ENCODE measurements around the gene ZAR1L. TPM values are rescaled to one million over a fixed set of nuclear protein-coding genes. Genes with fewer than 3 reads are reported as not detected.

Gene ZAR1L
- total and polyA plus RNA-seq, 4 donors: not detected

DNA sequence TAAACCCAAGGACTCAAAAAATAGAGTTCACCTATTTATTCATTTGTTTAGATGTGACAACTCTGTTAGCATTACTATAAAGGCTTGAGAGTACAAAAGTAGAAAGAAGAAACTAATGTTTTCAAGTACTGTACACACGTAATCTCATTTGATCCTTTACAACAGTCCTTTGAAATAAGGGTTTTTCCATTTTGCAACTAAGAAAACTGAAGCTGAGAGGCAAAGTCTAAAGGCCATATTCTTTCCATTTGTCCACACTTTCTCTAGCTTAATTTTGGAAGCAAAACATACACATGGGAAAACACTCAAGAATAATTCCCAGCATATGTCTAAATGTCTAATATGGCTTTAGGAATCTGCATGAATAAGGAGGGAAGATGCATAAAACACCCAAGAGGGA is 34.1 kb downstream of the ZAR1L start:
- Histone ChIP-seq H3K9me3 (ENCODE audit: control insufficient read depth, insufficient read depth, low read length) (no peaks in the 10 kb centered on the region), H3K36me3 (ENCODE audit: control insufficient read depth, insufficient read depth, low read length) (peaks cover 18% of the 10 kb centered on the region), H3K27me3 (ENCODE audit: control insufficient read depth, insufficient read depth, low read length) (no peaks in the 10 kb centered on the region), H3K4me1 (ENCODE audit: control insufficient read depth, insufficient read depth, low read length) (no peaks in the 10 kb centered on the region), H3K27ac (ENCODE audit: low read depth, low read length) (no peak overlapping the region), H3K4me3 (ENCODE audit: low read depth, low read length) (no peak overlapping the region)
- no peak for DNase-seq (ENCODE audit: low read depth in 4 of 6, low spot score in 6 of 6)
- no CpG with 5 or more reads among the region's 1 CpG for WGBS (ENCODE audit: insufficient coverage)

DNA sequence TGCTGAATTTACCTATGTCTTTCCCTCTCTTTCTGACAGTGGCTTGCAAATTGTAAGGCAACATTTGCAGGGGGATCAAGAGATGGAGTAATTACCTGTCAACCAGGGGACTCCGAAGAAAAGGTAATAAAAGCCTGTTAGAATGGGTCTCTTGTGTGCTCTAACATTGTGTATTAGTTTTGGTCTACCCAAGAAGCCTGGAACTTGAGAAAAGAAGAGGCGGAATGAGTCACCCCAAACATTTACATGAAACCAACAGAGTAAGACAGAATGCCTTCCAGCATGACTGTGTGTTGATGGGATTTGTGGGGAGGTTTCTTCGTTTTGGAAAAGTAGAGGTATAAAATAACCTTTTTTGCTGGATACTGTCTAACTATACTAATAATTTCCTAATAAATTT is 36.7 kb downstream of the ZAR1L start:
- no CpG with 5 or more reads among the region's 3 CpGs for WGBS (ENCODE audit: insufficient coverage)
- DNase-seq (ENCODE audit: low read depth in 4 of 6, low spot score in 6 of 6): peak in 1 of 6 donors; percentile 76
- Histone ChIP-seq H3K4me3 (ENCODE audit: low read depth, low read length) (no peak overlapping the region), H3K9me3 (ENCODE audit: control insufficient read depth, insufficient read depth, low read length) (no peaks in the 10 kb centered on the region), H3K4me1 (ENCODE audit: control insufficient read depth, insufficient read depth, low read length) (no peaks in the 10 kb centered on the region), H3K36me3 (ENCODE audit: control insufficient read depth, insufficient read depth, low read length) (peaks cover 30% of the 10 kb centered on the region), H3K27ac (ENCODE audit: low read depth, low read length) (no peak overlapping the region), H3K27me3 (ENCODE audit: control insufficient read depth, insufficient read depth, low read length) (no peaks in the 10 kb centered on the region)

DNA sequence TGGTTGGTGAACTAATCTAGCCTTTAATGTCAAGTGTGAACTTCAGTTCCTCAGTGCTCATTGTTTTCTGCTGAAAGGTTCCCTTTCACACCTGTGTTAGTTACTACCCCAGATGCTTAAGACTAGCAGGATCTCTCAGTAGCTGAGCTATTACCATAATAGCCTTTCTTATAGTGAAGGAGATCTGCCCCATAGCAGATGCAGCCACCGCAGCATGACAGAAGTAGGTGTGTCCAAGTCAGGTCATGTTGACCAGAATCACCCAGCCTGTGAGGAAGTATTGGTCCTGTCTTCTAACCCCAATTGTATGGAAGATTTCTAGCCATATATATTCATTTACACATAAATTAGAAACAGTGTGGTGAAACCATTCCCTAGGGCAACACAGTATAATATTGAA is 37.3 kb downstream of the ZAR1L start:
- Histone ChIP-seq H3K27me3 (ENCODE audit: control insufficient read depth, insufficient read depth, low read length) (no peaks in the 10 kb centered on the region), H3K36me3 (ENCODE audit: control insufficient read depth, insufficient read depth, low read length) (peaks cover 29% of the 10 kb centered on the region), H3K4me3 (ENCODE audit: low read depth, low read length) (no peak overlapping the region), H3K4me1 (ENCODE audit: control insufficient read depth, insufficient read depth, low read length) (no peaks in the 10 kb centered on the region), H3K9me3 (ENCODE audit: control insufficient read depth, insufficient read depth, low read length) (no peaks in the 10 kb centered on the region), H3K27ac (ENCODE audit: low read depth, low read length) (no peak overlapping the region)
- WGBS (ENCODE audit: insufficient coverage): no CpG with 5 or more reads among the region's 1 CpG
- DNase-seq (ENCODE audit: low read depth in 4 of 6, low spot score in 6 of 6): no peak

DNA sequence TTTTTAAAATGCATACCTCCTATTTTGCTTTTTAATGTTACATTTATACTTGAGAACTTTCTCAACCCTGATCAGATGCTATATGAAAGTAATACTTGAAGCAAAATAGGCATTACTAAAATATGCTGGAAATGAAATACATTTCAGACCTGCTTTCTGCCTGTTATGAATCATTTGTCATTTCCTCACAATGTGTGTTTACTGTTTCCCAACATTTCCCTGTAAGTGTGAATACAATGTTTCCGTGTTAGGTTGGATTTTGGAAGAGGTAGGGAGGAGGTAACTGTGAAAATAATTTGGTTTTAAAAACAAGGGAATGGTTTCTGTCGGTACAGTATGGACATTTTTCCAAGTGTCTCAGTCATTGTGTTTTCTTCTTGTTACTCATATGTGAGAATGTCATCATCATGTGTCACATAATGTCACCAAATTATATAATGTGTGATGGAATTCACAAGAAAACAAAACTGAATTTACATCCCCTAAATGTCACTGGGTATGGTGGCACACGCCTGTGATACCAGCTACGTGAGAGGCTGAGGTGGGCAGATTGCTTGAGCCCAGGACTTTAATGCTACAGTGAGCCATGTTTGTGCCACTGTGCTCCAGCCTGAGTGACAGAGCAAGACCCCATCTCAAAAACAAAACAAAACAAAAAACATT is 43.0 kb downstream of the ZAR1L start:
- WGBS (ENCODE audit: insufficient coverage): no CpG with 5 or more reads among the region's 4 CpGs
- no peak for DNase-seq (ENCODE audit: low read depth in 4 of 6, low spot score in 6 of 6)
- Histone ChIP-seq H3K4me1 (ENCODE audit: control insufficient read depth, insufficient read depth, low read length) (no peaks in the 10 kb centered on the region), H3K36me3 (ENCODE audit: control insufficient read depth, insufficient read depth, low read length) (peaks cover 38% of the 10 kb centered on the region), H3K27ac (ENCODE audit: low read depth, low read length) (no peak overlapping the region), H3K9me3 (ENCODE audit: control insufficient read depth, insufficient read depth, low read length) (no peaks in the 10 kb centered on the region), H3K4me3 (ENCODE audit: low read depth, low read length) (no peak overlapping the region), H3K27me3 (ENCODE audit: control insufficient read depth, insufficient read depth, low read length) (no peaks in the 10 kb centered on the region)

DNA sequence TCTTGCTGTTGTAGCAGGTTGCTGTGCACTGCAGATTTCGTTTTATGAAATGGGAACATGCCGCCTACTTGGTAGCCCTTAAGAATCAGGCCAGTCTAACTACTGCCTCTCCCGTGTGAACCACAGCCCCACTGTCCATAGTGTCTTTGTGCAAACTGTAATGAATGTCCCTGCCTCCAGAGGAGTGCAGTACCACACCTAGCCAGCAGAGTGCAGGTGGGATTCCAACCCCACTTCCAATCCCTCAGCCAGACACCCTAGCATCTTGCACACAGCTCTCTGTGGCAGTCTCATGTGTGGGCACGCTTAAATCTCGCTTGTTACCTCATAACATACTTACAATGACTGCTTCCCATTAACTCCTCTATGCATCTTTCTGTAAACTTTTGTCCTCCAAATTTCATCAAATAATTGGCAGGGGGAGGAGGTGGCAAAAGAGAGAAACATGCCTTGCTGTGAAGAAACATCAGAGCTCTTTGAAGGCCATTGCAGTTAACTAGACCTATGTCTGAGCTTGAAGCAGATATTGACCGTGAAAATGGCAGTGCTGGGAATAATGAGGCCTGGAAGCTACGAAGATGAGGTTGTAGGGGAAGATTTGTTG is 47.2 kb downstream of the ZAR1L start:
- Histone ChIP-seq H3K36me3 (ENCODE audit: control insufficient read depth, insufficient read depth, low read length) (peaks cover 43% of the 10 kb centered on the region), H3K27ac (ENCODE audit: low read depth, low read length) (no peak overlapping the region), H3K27me3 (ENCODE audit: control insufficient read depth, insufficient read depth, low read length) (no peaks in the 10 kb centered on the region), H3K9me3 (ENCODE audit: control insufficient read depth, insufficient read depth, low read length) (no peaks in the 10 kb centered on the region), H3K4me1 (ENCODE audit: control insufficient read depth, insufficient read depth, low read length) (no peaks in the 10 kb centered on the region), H3K4me3 (ENCODE audit: low read depth, low read length) (no peak overlapping the region)
- 55% methylated on average over 4 of the region's 7 CpGs for WGBS (ENCODE audit: insufficient coverage)
- DNase-seq (ENCODE audit: low read depth in 4 of 6, low spot score in 6 of 6): peak in 1 of 6 donors; percentile 23

DNA sequence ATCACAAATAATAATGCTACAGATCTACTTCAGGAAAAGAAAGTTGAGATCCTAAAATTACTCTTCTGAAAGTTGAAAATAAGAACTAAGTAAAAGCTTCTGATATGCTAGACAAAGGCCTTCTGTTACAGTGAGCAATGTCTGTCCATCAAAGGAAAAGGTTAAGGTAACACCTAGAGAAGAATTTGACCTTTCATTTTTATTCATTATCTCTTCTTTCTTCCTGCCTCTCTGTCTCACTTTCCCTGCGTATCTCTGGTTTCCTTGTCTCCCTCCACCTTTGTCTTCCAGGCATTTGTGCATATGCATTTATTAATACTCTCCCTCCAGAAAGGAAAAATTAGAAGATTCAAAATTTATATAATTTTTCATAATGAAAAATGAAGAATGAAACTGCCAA is 49.0 kb downstream of the ZAR1L start:
- Histone ChIP-seq H3K4me1 (ENCODE audit: control insufficient read depth, insufficient read depth, low read length) (no peaks in the 10 kb centered on the region), H3K27ac (ENCODE audit: low read depth, low read length) (no peak overlapping the region), H3K4me3 (ENCODE audit: low read depth, low read length) (no peak overlapping the region), H3K36me3 (ENCODE audit: control insufficient read depth, insufficient read depth, low read length) (peaks cover 35% of the 10 kb centered on the region), H3K9me3 (ENCODE audit: control insufficient read depth, insufficient read depth, low read length) (no peaks in the 10 kb centered on the region), H3K27me3 (ENCODE audit: control insufficient read depth, insufficient read depth, low read length) (no peaks in the 10 kb centered on the region)
- no peak for DNase-seq (ENCODE audit: low read depth in 4 of 6, low spot score in 6 of 6)
- no CpG with 5 or more reads among the region's 1 CpG for WGBS (ENCODE audit: insufficient coverage)

DNA sequence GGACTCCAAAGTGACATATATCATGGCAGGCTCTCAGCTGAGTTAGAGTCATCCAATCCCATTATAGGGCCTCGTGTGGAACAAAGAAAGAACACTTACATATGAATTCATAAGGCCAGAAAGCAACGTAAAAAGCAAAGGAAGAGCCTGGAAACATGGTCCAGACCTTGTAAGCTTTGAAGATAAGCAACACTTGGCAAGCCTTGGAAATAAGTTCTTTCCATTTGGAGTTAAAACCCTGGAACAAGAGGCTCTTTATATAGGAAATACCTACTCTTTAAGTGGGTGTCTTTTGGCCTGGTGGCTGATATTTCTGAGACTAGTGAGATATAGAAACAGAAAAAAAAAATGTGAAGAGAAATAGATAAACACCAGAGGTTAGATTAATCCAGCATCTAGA is 49.4 kb downstream of the ZAR1L start:
- Histone ChIP-seq H3K27ac (ENCODE audit: low read depth, low read length) (no peak overlapping the region), H3K4me3 (ENCODE audit: low read depth, low read length) (no peak overlapping the region), H3K36me3 (ENCODE audit: control insufficient read depth, insufficient read depth, low read length) (peaks cover 31% of the 10 kb centered on the region), H3K9me3 (ENCODE audit: control insufficient read depth, insufficient read depth, low read length) (no peaks in the 10 kb centered on the region), H3K27me3 (ENCODE audit: control insufficient read depth, insufficient read depth, low read length) (no peaks in the 10 kb centered on the region), H3K4me1 (ENCODE audit: control insufficient read depth, insufficient read depth, low read length) (no peaks in the 10 kb centered on the region)
- no CpG with 5 or more reads among the region's 2 CpGs for WGBS (ENCODE audit: insufficient coverage)
- DNase-seq (ENCODE audit: low read depth in 4 of 6, low spot score in 6 of 6): no peak

DNA sequence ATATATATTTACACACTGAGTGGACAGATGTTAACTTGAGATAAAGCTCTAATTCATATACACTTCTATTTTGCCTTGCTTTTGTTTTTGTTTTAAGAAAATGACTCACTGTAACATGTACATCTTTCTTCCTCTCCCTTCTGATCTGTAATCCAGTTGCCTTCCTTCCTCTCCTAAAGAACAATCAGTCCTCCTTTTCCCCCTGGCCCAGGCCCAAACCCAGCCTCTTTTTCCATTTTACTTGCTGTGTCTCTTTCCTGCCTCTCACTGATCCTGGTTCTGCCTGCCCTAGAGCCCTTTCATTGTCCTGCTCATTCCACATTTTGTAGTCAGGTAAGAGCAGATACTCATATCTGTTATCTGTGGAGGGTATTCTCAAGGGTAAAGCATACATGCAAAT is 50.8 kb downstream of the ZAR1L start:
- Histone ChIP-seq H3K27me3 (ENCODE audit: control insufficient read depth, insufficient read depth, low read length) (no peaks in the 10 kb centered on the region), H3K9me3 (ENCODE audit: control insufficient read depth, insufficient read depth, low read length) (no peaks in the 10 kb centered on the region), H3K27ac (ENCODE audit: low read depth, low read length) (no peak overlapping the region), H3K36me3 (ENCODE audit: control insufficient read depth, insufficient read depth, low read length) (peaks cover 27% of the 10 kb centered on the region), H3K4me1 (ENCODE audit: control insufficient read depth, insufficient read depth, low read length) (no peaks in the 10 kb centered on the region), H3K4me3 (ENCODE audit: low read depth, low read length) (no peak overlapping the region)
- peak in 1 of 6 donors; percentile 34 for DNase-seq (ENCODE audit: low read depth in 4 of 6, low spot score in 6 of 6)

DNA sequence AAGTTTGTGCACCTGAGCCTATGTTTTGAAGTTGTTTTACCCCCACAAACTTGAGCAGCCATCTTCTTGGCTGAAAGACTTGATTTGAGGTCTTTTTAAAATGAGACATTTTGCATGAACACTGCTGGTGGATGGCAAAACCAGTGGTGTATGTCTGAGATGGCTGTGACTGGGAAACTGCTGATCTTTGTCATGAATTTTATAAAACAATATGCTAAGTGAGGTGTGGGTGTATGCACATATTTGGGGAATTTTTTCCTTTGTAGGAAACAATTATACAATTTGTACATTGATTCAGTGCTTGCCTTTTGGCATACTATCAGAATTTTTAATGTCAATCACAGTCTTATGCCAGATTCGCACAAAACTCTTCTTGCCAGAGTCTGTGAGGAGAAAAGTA is 52.5 kb downstream of the ZAR1L start:
- Histone ChIP-seq H3K27me3 (ENCODE audit: control insufficient read depth, insufficient read depth, low read length) (no peaks in the 10 kb centered on the region), H3K36me3 (ENCODE audit: control insufficient read depth, insufficient read depth, low read length) (peaks cover 23% of the 10 kb centered on the region), H3K27ac (ENCODE audit: low read depth, low read length) (peak overlapping the region; percentile 16), H3K4me1 (ENCODE audit: control insufficient read depth, insufficient read depth, low read length) (no peaks in the 10 kb centered on the region), H3K4me3 (ENCODE audit: low read depth, low read length) (no peak overlapping the region), H3K9me3 (ENCODE audit: control insufficient read depth, insufficient read depth, low read length) (no peaks in the 10 kb centered on the region)
- WGBS (ENCODE audit: insufficient coverage): no CpG with 5 or more reads among the region's 1 CpG
- DNase-seq (ENCODE audit: low read depth in 4 of 6, low spot score in 6 of 6): no peak

DNA sequence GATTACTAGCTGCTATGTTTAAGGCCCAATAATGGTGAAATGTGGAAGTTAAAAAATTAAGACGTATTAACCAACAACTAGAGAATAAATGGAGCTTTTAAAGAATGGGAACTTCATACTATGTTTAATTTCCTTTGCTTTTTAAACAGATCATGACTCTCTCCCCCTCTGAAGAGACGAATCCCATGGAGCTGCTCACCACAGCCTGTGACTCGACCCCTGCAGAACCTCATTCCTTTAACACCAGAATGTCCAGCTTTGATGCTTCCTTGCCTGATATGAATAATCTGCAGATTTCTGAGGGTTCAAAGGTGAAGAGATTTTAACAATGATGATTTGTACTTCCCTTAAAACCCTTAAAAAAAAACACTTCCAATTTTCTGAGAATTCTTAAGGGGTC is 53.0 kb downstream of the ZAR1L start:
- Histone ChIP-seq H3K27ac (ENCODE audit: low read depth, low read length) (peak overlapping the region; percentile 16), H3K4me3 (ENCODE audit: low read depth, low read length) (no peak overlapping the region), H3K36me3 (ENCODE audit: control insufficient read depth, insufficient read depth, low read length) (peaks cover 18% of the 10 kb centered on the region), H3K9me3 (ENCODE audit: control insufficient read depth, insufficient read depth, low read length) (no peaks in the 10 kb centered on the region), H3K4me1 (ENCODE audit: control insufficient read depth, insufficient read depth, low read length) (no peaks in the 10 kb centered on the region), H3K27me3 (ENCODE audit: control insufficient read depth, insufficient read depth, low read length) (no peaks in the 10 kb centered on the region)
- WGBS (ENCODE audit: insufficient coverage): no CpG with 5 or more reads among the region's 3 CpGs
- no peak for DNase-seq (ENCODE audit: low read depth in 4 of 6, low spot score in 6 of 6)

All from spinal cord (tissue), 10 donors.